Bronchial epithelial cell (primary cell): ENCODE measurements around the gene NAXE. TPM values are rescaled to one million over a fixed set of nuclear protein-coding genes. Genes with fewer than 3 reads are reported as not detected.
A peak's percentile ranks its signal among the peaks of the same experiment; 100 is the strongest.

Experiments
- DNase-seq: peaks from one replicate; pipeline ENCODE4 v3.0.0-alpha.2; 2010; ENCODE audit warnings: low read depth
- FAIRE-seq: peaks from 2 replicates; lab custom pipeline; 2011; peaks lifted over from hg19 to GRCh38; lab: Jason Lieb, UNC
- H3K27me3 ChIP-seq: 2 replicates; pipeline ENCODE4 v1.5.1; 2011; ENCODE audit warnings: low read length; ENCODE audit not compliant: control insufficient read depth, insufficient read depth
- H3K36me3 ChIP-seq: 2 replicates; pipeline ENCODE4 v1.5.1; 2011; ENCODE audit warnings: low read length; ENCODE audit not compliant: control insufficient read depth, insufficient read depth
- H3K4me3 ChIP-seq: 2 replicates; pipeline ENCODE4 v1.5.1; 2011; ENCODE audit warnings: mild to moderate bottlenecking, low read depth, low read length, control low read depth
- CTCF ChIP-seq: IDR thresholded peaks from 2 replicates; pipeline ENCODE4 v1.5.1; 2011; ENCODE audit warnings: mild to moderate bottlenecking, moderate library complexity, low read length, control low read depth, inconsistent platforms; ENCODE audit not compliant: insufficient read depth, severe bottlenecking
- total RNA-seq: library from RNA; depleted of rRNA; stranded (reverse); fragments of >200 nt; gene quantifications from 2 replicates; pipeline ENCODE4 v1.2.1, GENCODE V29; 2014

The NAXE gene
- total RNA-seq, 1 donor from 2014 or later = 142 TPM

- FAIRE-seq = no peak
- TF ChIP-seq CTCF = no peak
- H3K4me3 ChIP-seq = no peak overlapping the region
- H3K27me3 ChIP-seq = peaks cover 33% of the 10 kb centered on the region
- DNase-seq = no peak
- no peaks in the 10 kb centered on the region for H3K36me3 ChIP-seq
Observed at GRCh38 chr1:156622581-156623297, 31.2 kb downstream of the NAXE start.

GRCh38 chr1:156623946-156624813, 32.6 kb downstream of the NAXE start:
- DNase-seq = no peak
- FAIRE-seq = no peak
- peak; percentile 54 for TF ChIP-seq CTCF
- Histone ChIP-seq H3K4me3 (peak overlapping the region; percentile 34), H3K27me3 (peaks cover 33% of the 10 kb centered on the region), H3K36me3 (no peaks in the 10 kb centered on the region)

GRCh38 chr1:156624814-156625435, 33.3 kb downstream of the NAXE start:
- Histone ChIP-seq H3K27me3 (peaks cover 28% of the 10 kb centered on the region), H3K36me3 (no peaks in the 10 kb centered on the region), H3K4me3 (peak overlapping the region; percentile 34)
- FAIRE-seq (no peak), DNase-seq (no peak)
- TF ChIP-seq CTCF = no peak

GRCh38 chr1:156625436-156626078, 34.0 kb downstream of the NAXE start:
- peaks cover 27% of the 10 kb centered on the region for H3K27me3 ChIP-seq
- no peaks in the 10 kb centered on the region for H3K36me3 ChIP-seq
- FAIRE-seq = no peak
- H3K4me3 ChIP-seq = no peak overlapping the region
- peak; percentile 21 for DNase-seq
- TF ChIP-seq CTCF = peak; percentile 83

GRCh38 chr1:156626079-156626438, 34.5 kb downstream of the NAXE start:
- Histone ChIP-seq H3K36me3 (no peaks in the 10 kb centered on the region), H3K27me3 (peaks cover 30% of the 10 kb centered on the region), H3K4me3 (no peak overlapping the region)
- DNase-seq (no peak), FAIRE-seq (no peak)
- no peak for TF ChIP-seq CTCF
